Bone marrow (tissue), 2 donors: ENCODE data around the gene ARHGAP42.
"Not testable (repeated sequence)": the region's sequence is repeated elsewhere in the genome, so short reads cannot be mapped to it uniquely, and the experiment has no call there.

Experiments used
- DNase-seq, 2 donors: peaks; one replicate each; lab custom pipeline; 2025; lab: John Stamatoyannopoulos, UW

Gene ARHGAP42

DNA sequence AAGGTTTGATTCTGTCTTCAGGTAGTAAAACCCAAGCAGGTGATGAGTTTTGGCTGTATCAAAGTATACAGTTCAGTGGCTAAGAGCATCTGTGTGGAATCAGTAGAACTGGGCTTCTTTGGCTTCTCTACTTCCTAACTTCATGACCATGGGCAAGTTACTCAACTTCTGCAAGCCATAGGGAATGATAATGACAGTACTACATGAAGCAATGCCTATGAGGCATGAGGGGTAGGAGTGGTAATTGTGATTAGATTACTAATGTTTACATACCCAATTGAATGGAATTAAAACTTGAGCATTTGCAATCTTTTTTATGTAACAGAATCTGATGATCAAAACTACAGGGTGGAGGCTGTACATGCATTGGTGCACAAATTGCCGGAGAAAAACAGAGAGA is 278.3 kb downstream of the ARHGAP42 start:
- no peak for DNase-seq

DNA sequence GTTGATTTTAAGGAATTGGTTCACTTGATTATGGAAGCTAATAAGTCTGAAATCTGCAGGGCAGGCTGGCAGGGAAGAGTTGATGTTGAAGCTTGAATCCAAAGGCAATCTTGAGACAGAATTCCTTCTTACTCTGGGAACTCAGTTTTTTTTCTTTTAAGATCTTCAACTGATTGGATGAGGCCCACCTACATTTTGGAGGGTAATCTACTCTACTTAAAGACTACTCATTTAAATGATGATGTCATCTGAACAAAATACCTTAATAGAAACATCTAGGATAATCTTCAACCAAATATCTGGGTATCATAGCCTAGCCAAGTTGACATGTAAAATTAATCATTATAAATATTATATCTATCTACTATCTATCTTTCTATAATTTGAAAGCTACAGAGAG is 279.3 kb downstream of the ARHGAP42 start:
- DNase-seq = no peak

GRCh38 chr11:100969008-100969407 is 281.9 kb downstream of the ARHGAP42 start:
- no peak for DNase-seq

GRCh38 chr11:100970283-100971164 is 283.4 kb downstream of the ARHGAP42 start:
- no peak for DNase-seq

DNA sequence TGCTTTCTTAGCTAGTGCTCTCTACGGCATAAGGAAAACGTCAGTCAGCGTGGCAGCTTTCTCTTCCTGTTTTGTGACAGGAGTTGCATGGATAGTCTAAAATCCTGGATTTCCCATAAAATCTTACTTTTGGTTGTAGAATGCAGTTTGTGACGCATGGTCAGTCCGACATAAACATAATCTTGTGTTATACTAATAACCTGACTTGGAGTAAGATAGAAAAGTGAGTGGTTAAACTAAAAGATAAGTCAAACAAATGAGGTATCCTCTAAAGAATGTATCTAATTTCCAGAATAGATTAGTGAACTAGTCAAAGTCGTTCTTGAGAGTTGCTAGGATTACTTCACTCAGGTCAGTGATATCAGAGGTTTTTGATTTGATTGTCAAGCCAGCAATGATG is 285.0 kb downstream of the ARHGAP42 start:
- no peak for DNase-seq

GRCh38 chr11:100978442-100978841 is 291.4 kb downstream of the ARHGAP42 start:
- no peak for DNase-seq

- no peak for DNase-seq
Observed at GRCh38 chr11:100978939-100979338, 291.9 kb downstream of the ARHGAP42 start.

DNA sequence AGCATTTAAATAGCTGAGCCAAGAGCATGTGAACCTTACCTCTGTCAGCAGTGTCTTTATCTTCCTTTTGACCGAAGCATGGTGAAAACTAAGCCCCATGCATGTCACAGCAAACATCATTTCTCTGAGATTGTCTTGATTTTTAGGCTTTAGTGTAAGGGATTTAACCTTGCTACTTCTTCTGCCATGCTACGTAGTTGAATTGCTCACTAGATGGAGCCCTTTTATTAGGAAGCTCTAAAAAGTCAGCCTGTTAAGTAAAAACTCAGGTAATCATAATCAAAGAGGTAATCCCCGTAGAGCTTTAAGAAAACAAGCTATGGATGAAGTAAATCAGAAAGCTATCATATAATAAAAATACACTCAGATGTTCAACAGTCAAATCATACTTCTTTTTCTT is 293.1 kb downstream of the ARHGAP42 start:
- no peak for DNase-seq

DNA sequence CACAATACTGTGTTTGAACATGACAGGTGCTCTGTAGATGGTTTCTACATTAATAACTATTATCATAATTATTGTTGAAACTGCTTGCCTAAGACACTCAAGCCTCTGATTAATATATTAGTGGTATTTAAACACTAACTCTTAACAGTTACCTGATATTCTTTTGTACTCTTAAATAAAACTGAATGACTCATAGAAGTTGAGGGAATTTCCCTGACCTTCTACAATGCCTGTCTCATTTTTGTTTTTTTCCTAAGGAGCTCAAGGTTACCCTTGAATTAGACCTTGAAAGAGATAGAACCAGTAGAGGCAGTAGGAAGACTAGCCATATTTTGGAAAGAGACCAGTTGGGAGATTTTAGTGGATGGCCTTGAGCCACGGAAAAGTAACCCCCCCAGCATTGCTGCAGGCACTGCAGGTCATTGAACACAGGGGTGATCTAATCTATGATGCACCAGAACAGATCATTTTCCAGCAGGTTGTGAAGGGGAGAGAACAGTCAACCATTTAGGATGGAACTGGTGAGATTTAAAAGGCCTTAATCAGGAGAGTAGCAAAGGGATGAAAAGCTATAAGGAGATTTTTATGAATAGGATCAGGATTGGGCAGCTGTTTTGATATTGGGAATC is 294.2 kb downstream of the ARHGAP42 start:
- no peak for DNase-seq

DNA sequence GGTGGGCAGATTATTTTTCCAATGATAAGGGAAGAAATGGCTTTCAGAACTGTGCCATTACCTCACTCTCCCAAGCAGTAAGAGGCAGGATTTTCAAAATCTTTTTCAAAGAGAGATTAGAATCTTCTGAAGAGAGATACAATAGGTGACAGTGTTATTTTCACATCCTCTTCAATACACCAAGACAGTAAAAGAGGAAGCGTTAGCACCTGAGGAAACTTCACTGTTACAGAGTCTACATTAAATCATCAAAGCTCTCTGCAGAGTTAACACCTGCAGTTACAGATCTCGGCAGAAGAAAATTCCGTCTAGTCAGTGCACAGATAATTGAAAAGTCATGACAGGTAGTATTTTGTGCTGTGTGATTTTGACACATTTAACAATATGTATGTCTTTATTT is 297.6 kb downstream of the ARHGAP42 start:
- DNase-seq = no peak

DNA sequence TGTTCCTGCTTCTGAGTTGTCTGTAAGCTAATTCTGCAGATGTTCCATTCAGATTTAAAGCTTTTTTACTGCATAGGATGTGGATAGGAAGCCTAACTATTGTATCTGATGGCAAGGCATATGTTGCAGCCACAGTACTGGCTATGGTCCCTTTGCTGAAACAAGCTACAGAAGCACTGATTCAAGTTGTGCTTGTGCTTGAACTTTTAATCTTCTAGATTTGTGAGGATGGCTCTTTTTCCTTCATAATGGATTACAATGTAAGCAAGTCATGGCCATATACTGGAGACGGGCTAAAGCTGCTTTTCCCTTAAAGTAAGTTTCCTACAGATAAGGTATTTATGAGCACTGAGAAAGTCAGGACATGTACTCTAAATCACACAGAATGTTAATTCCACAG is 303.8 kb downstream of the ARHGAP42 start:
- no peak for DNase-seq

DNA sequence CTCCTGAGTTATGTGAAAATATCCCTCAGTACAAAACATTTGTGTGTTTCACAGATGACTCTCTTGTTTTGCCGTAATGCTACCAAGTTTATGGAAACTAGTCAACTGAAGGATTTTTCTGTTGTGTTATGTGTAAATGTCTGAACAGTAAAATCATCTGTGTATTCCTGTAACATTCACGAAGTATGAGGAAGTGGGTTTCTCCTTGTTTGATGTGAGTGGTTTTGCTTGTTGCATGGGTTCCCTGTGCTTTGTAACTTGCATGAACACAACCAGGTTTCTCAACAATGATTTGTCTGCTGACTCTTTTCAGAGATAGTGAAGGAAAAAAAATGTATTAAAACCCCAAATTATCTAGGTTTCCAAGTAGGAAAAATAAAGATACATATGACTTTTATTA is 304.5 kb downstream of the ARHGAP42 start:
- DNase-seq = no peak

DNA sequence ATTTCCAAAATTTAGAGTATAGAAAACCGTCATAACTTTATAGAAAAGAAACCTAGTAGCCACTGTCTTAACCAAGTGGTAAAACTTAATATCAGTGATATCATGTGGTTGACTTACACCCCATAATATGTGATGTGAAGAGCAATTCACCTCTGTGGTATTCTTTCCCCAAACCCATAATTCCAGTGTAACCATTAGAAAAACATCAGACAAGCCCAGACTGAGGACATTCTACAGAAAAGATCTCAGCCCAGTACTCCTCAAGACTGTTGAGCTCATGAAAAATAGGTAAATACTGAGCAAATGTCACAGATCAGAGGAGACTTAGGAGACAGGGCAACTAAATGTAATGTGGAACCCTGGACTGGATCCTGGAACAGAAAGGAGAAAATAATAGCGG is 307.9 kb downstream of the ARHGAP42 start:
- DNase-seq = no peak

DNA sequence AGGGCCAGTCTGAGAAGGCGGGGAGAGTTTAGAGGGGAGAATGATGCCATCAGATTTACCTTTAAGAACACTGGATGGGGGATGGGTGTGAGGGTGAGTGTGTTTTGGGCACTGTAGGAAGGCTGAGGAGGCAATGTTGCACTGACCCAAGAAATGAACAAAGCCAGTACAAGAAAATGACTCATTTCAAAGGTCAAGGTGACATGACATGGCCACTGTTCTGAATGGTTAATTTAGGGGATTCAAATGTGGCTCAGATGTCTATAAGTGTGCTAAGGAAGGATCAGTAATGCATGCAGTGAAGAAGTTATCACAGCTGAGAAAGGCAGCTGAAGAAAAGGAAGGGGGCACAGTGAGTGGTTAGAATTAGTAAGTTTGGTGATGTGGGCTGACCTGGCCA is 312.7 kb downstream of the ARHGAP42 start:
- DNase-seq = no peak

- no peak for DNase-seq
Observed at GRCh38 chr11:101003468-101003867, 316.4 kb downstream of the ARHGAP42 start.

- DNase-seq = no peak
Observed at GRCh38 chr11:101008961-101009689, 322.0 kb downstream of the ARHGAP42 start.

DNA sequence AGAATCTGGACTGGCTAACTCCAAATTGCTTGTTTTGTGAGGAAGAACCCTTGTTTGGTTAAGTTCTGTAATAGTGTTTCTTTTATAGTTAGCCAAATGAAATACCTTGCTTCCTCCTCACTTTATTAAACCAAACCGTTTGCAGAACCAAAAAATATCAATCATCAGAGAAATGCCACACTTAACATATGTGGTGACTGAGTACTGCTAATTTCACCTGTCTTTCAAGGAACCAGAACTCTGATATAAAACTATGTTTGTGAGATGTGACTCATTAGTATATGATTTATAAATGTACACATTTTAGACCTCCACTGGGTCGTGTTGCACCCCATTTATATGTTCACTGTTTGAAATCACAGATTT is 322.6 kb downstream of the ARHGAP42 start:
- DNase-seq = no peak

- DNase-seq = no peak
Observed at GRCh38 chr11:101010899-101011298, 323.8 kb downstream of the ARHGAP42 start.

DNA sequence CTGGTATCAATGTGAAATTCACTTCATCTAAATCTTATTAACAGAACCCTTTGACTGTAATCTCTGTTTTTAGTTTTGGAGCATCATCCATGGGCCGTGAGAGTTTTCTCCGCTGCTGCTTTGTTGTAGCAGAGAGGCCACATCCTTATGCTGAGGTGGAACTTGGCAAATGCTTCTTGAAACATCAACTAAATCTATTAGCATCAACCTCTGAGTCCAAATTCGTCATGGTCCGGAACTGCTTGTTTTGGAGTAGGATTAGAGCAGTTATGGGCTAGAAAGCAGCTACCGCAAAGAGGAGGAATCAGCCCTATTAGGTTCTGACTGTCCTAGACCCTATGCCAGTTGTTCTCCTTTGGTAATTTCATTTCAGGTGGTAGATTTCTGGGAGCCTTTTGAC is 324.8 kb downstream of the ARHGAP42 start:
- DNase-seq = no peak

GRCh38 chr11:101013702-101014101 is 326.6 kb downstream of the ARHGAP42 start:
- not testable (repeated sequence) for DNase-seq

GRCh38 chr11:101014600-101015285 is 327.7 kb downstream of the ARHGAP42 start:
- no peak for DNase-seq

DNA sequence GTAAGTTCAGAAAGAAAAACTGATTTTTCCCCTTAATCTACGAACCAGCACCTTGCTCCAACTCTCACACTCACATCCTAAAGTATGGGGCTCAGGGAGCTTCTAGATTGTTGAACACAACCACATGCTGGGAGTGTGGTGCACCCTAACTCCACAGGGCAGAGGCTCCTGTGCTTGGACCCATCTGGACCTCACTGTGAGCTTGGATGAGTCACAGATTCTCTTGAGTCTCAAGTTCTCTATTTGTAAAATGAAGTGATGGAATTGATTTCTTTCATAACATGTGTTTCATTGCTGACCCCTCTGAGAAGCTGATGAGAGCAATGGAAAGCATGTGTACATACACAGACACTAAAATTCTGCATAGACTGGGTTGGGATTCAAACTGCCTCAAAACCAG is 332.8 kb downstream of the ARHGAP42 start:
- no peak for DNase-seq
